ENCODE measurements around the gene BMP8A.
A peak's percentile ranks its signal among the peaks of the same experiment; 100 is the strongest.
"Not testable (repeated sequence)": the region's sequence is repeated elsewhere in the genome, so short reads cannot be mapped to it uniquely, and the experiment has no call there.

BMP8A gene

DNA sequence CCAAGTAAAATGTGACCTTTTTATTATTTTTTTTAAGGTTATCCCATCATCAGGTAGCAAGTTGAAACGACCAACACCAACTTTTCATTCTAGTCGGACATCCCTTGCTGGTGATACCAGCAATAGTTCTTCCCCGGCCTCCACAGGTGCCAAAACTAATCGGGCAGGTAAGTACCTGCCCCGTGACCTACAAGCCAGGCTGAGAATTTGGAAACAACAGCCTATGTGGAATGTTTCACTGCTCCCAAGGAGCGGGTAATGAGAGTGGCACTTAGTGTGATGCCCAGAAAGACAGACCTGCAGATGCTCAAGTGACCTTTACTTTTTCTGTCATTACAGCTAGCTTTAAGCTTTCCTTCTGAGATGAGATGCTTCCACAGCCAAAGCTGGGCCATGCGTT lies 6.9 kb upstream of the BMP8A start:
- no peak for DNase-seq

DNA sequence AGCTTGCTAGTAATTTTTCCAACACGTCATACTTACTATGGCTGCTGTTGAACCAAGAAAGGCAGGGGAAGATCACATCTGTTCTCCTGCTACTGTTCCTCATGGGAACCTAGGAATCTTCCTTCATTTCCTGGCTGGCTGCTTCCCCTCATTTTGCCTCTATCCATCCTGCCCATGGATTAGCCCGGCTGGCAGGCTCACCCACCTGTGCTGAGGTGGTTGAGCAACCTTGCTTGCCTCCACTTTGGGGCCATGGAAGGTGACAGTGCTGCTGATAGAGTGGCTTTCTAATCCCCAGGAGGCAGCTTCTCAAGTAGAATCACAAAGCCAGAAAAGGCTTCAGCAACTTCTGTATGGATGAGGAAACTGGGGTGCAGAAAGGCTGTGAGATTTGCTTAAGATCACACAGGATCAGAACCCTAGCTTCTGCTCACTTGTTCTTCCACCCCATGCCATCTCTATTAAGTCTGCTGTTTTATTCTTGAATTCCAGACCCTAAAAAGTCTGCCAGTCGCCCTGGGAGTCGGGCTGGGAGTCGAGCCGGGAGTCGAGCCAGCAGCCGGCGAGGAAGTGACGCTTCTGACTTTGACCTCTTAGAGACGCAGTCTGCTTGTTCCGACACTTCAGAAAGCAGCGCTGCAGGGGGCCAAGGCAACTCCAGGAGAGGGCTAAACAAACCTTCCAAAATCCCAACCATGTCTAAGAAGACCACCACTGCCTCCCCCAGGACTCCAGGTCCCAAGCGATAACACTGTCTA lies 6.2 kb upstream of the BMP8A start:
- DNase-seq = no peak

DNA sequence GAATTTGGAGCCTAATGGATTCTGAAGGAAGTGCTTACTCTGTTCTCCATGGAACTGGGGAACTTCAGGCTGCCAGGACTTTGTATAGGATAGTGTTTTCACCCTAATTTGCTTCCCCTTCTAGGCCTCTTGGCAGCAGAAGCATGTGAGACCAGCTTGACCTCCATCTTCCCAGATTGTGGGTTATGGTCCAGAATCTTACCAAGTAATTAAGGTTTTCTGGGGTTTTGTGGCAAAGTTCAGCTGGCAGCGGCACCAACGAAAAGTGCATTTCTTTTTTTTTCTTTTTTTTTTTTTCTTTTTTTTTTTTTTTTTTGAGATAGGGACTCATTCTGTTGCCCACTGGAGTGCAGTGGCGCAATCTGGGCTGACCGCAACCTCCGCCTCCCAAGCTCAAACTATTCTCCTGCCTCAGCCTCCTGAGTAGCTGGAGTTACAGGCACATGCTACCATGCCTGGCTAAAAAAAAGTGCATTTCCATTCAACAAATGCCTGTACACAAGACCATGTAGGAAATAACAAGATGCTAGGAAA lies 3.4 kb upstream of the BMP8A start:
- DNase-seq = no peak

DNA sequence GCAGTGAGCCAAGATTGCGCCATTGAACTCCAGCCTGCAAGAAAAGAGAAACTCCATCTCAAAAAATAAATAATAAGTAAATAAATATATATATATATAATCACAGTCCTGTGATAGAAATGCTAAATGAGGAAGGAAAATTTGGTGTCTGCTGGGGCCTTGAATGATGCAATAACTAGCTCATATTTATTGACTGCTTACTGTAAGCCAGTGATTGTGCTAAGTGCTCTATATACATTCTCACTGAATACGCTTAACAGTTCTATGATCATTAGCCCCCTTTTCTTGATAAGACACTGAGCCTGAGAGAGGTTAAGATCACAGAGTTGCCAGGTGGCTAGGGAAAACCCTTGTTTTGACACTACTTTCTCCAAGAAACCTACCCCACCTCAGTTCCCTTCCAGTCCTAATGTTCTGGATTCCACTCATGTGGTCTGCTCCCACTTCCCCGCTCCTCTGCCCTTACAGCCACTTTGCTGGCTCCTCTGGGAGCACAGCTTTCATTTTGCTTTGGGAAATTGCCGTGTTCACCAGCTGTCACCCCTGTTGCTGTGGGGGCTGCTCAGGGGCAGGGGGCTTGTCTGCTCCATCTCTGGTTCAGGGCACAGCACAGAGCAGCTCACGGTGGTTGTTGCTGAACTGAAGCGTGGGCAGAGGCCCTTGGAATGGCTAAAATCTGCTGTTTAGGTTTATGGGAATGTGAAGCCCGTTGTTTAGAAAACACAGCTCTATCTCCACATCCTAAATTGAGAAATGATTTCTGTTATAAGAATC lies 2.5 kb upstream of the BMP8A start:
- no peak for DNase-seq

DNA sequence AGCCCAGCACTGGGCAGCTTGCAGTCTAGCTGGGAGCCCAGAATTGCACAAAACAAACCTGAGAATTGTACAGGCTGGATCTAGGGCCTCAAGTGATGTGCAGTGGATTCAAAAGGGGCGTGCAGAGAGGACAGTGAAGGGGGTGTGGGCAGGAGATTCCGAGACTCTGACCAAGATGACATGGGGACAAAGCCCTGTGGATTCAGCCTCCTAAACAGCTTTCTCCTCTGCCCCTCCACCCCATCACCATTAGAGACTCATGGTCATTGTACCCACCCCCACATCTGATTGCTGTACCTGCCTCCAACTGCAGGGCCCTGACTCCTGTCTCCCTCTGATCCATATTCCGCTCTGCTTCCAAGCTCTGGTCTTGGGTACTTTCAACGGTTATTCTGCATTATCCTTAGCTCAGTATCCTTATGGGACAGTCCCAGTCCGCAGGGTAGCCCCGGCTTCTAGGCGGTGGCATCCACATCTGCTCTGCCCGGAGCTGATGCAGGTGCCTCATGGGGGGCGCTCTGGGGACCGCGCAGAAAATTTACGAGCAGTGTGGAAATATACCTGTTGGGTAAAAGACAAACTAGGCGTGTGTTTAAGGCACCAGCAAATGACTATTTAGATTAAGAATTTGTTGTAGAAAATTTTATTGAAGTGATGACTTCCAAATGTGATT lies 1.7 kb upstream of the BMP8A start:
- no peak for DNase-seq

DNA sequence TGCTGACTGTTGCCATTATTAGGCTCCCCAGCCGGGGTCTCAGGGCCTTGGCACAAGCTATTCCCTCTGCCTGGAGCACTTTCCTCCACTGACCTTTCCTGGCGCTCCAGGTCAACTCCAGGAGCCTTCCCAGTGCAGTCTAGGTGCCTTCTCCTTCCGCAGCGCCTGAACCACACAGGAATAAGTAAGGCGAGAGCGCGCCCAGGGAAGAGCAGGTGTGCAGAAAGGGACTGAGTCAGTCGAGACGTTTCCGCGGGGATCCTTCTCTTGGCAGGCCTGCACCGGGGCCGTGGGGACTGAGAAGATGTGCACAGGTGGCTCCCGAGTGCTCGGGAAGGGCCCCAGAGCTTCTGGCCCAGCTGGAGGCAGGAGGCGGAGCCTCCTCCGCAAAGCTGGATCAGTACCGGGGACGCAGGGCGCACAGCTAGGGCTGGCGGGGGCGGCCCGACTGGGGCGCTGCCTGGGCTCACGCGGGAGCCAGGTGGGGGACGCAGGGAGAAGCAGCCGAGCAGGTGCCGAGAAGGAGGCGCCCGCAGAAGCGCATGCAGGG lies 765 bp upstream of the BMP8A start:
- DNase-seq = peak; percentile 13 to 14

DNA sequence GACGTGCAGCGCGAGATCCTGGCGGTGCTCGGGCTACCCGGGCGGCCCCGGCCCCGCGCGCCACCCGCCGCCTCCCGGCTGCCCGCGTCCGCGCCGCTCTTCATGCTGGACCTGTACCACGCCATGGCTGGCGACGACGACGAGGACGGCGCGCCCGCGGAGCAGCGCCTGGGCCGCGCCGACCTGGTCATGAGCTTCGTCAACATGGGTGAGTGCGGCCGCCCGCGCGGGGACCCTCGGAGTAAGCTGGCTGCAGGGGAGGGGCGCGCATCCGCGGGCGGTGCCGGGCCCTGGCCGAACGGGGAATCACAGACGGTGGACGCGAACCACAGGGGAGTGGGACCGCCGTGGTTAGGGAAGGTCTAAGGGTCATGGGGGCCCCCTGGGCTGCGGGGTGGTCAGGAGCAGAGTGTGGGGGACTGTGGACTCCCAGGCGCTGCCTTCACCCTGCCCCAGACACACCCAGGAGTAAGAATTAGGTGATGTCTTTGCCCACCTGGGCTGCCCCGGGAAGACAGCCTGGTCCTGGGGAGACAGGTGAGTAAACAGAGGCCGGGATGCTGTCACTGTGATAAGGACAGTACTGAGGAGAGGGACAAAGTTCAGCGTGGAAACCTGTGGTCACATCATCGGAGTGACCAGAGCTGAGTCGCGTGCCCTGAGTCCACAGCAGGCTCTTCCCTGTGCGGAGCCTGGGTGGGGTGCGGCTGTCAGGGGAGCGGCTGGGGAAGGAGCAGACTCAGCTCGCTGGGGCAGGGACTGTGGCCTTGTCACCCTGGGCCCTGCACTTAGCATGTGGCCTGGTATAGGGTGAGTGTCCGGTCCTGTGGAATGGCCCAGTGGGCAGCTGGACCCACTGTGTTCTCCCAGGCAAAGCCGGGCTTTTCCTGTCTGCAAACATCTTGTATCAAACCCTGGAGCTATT lies 944 bp downstream of the BMP8A start:
- DNase-seq = not testable (repeated sequence)

DNA sequence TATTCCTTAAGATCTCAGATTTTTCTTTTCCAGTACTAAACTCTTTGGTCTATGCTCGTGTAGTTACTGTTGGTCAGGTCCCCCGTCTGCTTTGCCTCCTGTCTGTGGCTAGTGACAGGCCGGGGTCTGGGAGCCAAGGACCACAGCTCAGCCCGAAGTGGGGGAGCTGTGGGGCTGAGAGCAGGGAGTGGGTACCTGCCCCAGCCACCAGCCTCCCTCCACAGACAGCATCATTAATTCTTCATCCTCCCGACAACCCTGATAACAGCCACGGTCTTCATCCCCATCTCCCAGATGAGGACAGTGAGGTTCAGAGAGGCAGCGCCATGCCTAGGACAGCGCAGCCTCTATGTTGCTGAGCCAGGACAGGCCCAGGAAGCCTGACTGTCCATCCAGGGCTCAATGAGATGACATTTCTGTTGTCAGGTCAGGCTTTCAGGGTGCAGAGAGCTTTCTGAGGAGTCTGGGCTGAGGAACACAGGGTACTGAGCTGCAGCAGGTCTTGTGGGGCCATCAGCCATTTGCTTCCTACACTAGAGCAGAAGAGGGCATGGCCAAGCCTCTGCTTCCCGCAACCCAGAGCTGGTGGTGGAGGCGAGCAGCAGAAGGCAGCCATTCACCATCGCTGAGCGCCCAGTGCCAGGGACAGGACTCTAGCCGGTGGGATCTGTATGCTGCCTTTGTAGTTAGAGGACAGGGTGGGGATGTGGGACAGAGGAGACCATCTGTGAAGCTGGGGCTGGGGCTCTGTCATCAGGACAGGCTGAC lies 1.8 kb downstream of the BMP8A start:
- DNase-seq = not testable (repeated sequence)

DNA sequence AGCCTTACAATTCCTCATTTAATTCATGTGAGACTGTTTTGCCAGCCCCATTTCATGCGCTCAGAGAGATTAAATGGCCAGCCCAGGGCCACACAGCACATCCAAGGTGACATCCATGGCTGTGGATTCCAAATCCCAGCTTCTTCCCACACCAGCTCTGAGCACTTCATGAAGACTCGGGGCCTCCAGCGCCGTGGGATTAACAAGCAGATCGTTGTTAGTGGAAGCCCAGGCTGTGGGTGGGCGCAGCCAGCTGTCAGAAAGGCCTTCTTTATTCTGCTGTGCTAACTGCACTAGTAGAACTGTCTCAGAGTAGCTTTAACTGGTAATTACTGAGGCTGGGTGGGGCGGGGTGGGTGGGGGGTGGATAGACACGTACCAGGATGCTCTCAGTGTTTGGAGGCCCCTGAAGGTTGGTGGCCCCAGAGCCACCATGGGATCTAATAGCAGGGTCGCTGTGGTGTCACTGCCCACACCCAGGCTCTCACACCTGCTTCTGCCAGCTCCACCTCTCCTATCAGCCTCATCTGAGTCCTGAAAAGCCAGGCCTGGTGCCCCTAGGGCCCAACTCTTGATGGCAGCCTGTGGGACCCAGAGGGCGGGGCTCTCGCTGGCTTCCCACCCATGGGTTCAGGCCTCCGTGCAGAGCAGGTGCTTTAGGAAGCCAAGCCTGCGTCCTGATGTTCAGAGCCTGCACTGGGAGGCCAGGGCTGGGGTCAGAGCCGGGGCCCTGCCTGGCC lies 3.4 kb downstream of the BMP8A start:
- DNase-seq = no peak

DNA sequence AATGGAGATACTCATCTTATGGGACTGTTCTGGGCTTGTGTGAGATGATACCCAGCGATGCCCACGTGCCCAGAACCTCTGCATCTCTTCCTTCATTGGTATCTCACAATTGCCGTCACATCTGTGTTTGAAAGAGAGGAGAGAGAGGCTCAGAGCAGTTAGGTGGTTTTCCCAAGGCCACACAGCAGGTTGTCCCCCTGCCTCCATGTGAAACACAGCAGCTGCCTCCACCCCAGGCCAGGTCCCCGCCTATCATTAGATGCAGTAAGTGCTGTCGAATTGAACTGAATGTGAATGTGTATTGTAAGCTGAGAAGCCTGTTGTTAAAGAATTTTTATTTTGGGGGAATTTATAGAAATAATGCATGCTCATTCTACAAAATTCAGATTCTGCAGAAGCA lies 5.1 kb downstream of the BMP8A start:
- DNase-seq = not testable (repeated sequence)

DNA sequence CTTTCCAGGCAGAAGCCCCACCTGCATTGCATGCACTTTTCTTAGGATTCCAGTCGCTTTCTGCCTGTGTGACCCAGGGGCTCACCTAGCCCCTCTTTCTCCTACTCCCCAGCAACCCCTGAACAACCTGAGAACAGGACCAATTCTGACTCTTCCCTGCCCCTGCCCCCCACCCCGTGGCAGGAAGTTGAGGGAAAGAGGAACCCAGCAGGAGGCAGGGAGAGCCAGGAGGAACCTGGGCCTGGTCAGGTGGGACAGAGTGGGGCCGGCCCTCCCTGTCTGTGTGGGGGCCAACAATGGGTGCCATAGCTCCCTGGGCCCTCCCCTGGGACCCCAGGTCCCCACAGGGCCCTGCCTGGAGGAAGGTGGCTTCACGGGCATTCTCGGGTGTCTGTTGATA lies 6.1 kb downstream of the BMP8A start:
- no peak for DNase-seq

DNA sequence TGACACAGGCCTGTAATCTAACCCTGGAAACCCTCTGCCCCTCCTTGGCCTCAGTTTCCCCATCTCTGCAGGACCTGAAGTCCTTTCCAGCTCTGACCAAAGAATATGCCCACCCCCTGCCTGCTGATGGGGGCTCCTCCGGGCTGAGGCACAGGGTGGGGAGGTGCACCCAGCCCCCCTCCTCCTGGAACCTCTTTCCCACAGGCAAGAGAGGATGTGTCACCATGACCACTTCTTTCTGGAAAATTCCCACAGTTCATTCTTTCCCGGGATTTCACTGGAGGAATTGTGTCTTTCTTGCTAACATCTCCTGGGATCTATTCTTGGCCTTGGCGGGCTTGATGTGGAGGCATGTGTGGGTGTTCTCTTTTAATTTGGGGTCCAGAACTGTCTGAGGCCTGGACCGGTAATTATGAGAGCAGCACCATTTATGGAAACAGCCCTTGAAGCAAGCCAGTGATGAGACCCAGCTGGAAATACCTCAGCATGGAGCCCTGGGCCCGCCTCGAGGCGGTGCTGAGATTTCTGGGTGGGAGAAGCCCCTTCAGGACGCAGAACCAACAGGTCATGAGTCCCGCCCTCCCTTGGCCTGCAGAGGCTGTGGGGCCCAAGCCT lies 6.8 kb downstream of the BMP8A start:
- DNase-seq = not testable (repeated sequence)

DNA sequence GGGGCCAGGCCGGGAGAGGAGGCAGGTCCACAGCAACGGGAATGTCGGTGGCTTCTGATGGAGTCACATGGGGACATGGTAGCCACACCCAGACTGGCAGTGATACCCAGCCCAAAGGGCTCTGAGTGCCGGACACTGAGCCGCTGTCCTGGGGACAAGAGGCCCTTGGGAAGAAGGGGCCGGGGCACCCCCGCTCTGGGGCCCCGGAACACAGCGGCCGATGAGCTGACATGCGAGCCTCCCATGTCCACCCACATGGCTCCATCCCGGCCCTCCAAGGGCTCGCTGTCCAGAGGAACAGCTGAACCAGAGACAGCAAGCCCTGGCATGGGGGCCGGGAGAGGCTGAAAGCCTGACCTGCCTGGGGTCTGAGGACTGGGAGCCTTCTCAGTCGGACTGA lies 7.4 kb downstream of the BMP8A start:
- DNase-seq = not testable (repeated sequence)

DNA sequence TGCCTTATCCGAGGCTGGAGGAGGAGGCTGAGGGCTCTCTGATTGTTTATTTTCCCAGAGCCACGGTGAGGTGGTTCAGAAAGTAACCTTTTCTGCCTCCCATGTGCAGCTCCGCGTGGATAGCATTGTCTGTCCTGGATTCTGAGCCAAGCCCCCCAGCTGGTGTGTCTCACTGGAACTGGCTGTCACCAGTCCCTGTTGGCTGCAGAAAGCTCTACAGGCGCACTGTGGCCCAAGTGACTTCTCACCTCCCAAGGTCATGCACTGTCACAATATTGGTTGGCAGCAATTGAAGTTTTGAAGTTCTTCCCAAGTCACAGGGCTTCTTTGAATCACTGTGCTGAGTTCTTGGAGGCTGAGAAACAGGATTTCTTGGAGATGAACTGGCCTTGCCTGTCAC lies 8.2 kb downstream of the BMP8A start:
- no peak for DNase-seq

DNA sequence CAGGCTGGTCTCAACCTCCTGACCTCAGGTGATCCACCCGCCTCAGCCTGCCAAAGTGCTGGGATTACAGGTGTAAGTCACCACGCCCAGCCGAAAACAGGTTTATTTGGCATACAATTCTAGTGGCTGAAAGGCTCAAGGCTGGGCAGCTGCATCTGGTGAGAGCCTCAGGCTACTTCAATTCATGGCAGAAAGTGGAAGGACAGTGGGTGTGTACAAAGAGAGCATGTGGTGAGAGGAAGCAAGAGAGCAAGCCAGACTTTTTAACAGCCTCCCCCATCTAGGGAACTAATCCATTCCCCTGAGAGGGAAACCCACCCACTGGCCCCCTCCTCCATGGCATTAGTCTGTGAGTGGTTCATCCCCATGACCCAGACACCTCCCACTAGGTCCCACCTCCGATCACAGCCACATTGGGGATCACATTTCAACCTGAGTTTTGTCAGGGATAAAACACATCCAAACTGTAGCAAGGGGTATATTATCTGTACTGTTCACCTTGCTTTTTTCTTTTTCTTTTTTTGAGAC lies 9.5 kb downstream of the BMP8A start:
- DNase-seq = no peak

DNA sequence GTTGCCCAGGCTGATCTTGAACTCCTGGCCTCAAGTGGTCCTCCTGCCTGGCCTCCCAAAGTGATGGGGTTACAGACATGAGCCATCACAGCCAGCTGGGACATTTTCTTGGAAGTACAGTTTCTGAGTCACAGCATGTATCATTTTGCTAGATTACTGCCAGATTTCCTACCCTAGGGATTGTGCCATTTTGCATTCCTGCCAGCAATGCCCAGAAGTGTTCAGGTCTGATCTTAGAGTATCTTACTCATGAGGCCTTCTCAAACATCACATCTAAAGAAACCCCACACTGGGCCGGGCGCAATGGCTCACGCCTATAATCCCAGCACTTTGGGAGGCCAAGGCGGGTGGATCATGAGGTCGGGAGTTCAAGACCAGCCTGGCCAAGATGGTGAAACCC lies 10.2 kb downstream of the BMP8A start:
- DNase-seq = no peak

DNA sequence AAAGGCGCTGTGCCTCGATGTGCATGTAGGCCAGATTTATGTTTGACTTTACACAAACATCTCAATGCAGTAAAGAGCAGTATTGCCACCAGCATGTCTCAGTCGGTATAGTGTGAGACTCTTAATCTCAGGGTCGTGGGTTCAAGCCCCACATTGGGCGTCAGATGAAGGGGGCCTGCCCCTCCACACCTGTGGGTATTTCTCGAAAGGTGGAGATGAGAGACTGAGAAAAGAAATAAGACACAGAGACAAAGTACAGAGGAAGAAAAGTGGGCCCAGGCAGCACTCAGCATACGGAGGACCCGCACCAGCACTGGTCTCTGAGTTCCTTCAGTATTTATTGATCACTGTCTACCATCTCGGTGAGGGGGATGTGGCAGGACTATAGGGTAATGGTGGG lies 13.0 kb downstream of the BMP8A start:
- not testable (repeated sequence) for DNase-seq

DNA sequence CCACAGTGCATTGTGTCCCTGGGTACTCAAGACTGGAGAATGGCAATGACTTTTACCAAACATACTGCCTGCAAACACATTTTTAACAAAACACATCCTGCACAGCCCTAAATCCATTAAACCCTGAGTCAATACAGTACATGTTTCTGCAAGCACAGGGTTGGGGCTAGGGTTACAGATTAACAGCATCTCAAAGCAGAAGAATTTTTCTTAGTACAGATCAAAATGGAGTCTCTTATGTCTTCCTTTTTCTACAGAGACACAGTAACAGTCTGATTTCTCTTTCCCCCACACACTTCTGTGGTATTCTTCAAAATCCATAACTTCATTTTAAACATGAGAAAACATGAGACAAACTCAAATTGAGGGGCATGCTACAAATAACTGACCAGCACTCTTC lies 13.9 kb downstream of the BMP8A start:
- no peak for DNase-seq

DNA sequence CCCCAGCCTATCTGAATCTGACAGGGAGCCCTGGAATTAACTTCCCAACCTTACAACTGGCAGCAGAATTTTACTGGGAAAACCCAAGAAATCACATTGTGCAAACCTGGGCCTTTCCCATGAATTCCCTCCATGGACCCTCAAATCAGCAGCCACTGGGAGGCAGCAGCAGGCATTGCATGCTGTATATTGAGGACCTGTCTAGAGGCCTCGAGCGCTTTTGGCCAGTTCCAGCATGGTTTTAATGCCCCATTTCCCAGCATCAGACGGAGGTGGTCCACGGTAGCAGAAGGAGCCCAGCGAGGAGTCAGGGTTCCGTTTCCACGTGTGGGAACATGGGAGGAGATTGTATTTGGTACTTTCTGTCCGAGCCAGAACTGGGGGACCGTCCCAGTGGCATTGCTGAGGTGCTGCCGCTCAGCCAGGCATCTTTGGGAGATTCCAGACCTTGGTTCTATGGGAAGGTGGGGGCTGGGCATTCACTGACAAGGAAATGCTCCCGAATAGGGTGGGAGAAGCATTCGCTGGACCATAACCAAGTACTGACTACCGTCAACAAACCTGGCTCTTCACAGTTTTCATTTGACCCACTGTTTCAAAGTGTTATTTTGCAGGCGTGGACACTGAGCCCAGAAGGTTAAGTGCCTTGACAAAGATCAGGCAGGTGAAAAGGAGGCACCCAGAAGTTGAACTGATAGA lies 15.9 kb downstream of the BMP8A start:
- DNase-seq = no peak
